Subcutaneous adipose tissue (tissue), 4 donors: Measurements from ENCODE around the gene SHISA7. TPM values are rescaled to one million over a fixed set of nuclear protein-coding genes. Genes with fewer than 3 reads are reported as not detected.

Source experiments
- total RNA-seq, 4 donors: library from RNA; depleted of rRNA; stranded (reverse); fragments of >200 nt; gene quantifications; one replicate each; pipeline ENCODE4 v1.1.0, GENCODE V29; 2016
- TF ChIP-seq, protein P1 (sequence below): fragments of 450-650 bp; IDR thresholded peaks from one replicate; pipeline ENCODE4 v1.5.1; 2016; ENCODE audit warnings: low read depth, mild to moderate bottlenecking, control low read depth, antibody characterized with exemption, moderate library complexity

SHISA7 gene
- total RNA-seq, 4 donors from 2014 or later: 0.16 TPM; not detected in 3

DNA sequence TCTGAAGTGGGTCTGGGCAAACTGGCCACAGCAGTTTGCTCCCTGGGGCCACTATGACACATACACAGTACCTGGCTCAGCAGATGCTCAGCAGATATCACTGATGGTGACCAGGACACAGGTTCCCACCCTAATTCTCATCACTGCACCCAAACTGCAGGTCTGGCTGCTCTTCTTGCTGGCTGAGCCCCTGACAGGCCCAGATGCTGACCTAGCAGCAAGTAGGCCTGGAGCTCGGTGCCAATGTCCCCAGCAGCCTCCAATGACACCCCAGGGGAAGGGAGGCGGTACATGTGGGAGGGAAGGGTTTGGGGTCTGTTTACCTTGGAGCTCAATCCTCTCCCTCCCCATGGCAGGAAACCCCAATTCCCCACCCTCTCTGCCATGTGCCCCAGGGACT, 40.6 kb downstream of the SHISA7 start:
- TF ChIP-seq, protein P1, sequence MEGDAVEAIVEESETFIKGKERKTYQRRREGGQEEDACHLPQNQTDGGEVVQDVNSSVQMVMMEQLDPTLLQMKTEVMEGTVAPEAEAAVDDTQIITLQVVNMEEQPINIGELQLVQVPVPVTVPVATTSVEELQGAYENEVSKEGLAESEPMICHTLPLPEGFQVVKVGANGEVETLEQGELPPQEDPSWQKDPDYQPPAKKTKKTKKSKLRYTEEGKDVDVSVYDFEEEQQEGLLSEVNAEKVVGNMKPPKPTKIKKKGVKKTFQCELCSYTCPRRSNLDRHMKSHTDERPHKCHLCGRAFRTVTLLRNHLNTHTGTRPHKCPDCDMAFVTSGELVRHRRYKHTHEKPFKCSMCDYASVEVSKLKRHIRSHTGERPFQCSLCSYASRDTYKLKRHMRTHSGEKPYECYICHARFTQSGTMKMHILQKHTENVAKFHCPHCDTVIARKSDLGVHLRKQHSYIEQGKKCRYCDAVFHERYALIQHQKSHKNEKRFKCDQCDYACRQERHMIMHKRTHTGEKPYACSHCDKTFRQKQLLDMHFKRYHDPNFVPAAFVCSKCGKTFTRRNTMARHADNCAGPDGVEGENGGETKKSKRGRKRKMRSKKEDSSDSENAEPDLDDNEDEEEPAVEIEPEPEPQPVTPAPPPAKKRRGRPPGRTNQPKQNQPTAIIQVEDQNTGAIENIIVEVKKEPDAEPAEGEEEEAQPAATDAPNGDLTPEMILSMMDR: no peak

DNA sequence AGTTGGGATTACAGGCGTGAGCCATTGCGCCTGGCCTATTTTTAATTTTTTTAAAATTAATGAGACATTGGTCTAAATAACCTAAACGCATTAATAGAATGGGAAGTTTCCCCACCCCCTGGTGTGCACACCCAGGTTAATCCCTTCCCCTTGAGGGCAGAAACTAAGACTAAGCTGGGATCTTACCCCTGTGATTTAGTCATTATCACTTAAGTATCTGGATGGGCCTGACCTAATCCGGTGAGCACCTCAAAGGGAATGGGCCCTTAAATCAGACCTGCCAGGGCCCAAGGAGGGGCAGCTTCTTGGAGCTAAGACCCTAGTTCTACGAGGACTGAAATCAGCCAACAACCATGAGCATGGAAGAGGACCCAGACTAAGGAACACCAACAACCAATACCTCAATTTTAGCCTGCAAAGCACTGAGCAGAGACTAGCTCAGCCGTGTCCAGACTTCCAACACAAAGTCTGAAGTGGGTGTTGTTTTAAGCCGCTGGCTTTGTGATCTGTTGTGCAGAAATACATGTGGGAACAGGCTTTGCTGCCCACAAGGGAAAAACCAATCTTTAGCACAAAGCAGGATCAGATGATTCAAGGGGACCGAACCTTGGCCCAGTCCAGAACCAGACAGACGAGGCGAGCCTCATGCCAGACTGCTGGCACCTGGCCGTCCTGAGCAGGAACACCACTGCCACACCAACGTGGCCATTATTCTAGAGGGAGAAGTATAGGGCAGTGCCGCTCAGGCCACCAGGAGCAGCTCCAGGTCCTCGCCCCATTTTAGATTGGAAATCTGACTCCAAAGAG, 42.6 kb downstream of the SHISA7 start:
- TF ChIP-seq, protein P1: no peak

DNA sequence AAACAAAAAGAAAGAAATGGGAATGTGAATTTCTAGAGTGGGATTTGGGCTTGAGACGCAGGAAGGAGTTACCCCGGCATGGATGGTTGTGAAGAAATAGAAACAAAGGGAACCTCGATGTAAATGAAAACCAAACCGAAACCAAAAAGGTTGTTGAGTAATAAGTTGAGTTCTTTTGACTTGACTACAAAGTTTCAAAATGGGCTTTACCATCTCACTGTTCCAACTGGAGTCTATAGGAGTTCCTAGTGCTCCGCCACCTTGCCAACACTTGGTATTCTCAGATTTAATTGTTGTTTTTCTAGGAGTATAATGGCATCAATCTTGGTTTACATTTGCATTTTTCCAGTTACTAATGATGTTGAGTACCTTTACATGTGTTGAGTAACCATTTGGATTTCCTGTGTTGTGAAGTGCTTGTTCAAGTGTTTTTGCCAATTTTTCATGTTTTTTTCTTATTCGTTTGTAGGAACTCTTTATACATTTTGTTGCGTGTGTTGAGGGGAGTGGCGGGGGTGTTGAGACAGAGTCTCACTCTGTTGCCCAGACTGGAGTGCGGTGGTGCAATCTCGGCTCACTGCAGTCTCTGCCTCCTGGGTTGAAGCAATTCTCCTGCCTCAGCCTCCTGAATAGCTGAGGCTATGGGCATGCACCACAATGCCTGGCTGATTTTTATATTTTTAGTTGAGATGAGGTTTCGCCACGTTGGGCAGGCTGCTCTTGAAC, 44.7 kb downstream of the SHISA7 start:
- TF ChIP-seq, protein P1: no peak

DNA sequence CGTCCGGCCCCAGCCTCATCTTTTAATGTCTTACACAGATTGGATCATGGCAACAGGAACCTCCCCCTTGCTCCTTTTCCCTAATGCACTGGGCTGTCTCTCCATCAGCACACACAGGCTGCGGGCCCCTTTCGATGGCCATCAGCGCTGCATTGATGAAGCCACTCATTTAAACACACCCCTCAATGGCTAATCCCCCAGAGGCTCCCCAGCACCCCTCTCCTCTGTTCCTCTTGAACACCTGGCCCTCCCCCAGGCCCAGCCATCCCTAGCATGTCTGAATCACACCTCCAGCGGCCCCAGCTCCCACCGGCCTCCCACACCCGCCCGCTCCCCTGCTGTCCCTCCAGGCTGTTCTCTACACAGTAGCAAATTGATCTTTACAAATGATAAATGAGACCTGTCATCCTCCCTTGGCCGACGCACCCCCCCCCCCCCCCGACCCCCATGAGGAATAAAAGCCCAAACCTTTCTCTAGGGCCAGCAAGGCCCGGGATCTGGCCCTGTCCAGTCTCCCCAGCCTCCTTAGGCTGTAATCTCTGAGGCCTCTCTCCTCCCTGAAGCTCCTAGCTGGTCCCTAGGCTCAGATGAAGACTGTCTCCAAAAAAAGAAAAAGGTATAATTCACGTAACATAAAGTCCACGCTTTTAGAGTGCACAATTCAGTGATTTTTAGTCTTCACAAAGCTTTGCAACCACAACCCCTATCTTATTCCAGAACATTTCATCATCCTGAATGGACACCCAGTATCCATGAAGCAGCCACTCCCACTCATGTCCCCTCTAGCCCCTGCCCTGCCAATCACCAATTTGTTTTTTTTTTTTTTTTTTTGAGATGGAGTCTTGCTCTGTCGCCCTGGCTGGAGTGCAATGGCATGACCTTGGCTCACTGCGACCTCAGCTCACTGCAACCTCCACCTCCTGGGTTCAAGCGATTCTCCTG, 50.0 kb downstream of the SHISA7 start:
- TF ChIP-seq, protein P1: no peak

DNA sequence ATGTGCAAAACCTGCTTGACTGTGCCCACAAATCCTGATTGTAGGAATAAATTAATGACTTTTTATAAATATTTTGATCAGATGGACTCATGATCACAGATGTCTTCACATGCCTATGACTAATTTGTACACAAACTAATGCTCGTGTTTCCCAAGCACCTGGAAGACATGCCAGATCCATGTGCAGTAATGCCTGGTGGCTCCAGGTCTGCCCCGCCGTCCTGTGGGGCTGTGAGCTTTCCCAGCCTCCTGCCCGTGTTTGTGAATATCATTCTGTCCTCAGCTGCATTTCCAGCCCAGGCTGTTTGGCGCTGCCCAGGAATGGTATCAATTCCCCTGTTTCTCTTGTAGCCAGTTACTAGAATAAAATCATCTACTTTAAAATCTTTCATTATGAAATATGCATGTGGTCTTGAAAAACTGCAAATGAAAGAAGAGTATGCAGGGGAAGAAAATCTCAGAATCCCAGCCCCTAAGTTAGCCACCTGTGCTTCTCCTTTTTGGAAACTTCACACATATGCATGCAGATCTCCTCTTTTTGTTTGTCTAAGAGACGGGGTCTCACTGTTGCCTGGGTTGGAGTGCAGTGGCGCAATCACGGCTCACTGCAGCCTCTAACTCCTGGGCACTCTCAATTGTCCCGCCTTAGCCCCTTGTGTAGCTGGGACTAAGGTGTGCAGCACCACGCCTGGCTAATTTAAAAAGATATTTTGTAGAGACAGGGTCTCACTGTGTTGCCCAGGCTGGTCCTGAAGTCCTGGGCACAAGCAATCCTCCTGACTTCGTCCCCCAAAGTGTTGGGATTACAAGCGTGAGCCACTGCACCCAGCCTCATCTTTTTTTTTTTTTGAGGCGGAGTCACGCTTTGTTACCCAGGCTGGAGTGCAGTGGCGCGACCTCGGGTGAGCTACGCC, 51.1 kb downstream of the SHISA7 start:
- TF ChIP-seq, protein P1: no peak

DNA sequence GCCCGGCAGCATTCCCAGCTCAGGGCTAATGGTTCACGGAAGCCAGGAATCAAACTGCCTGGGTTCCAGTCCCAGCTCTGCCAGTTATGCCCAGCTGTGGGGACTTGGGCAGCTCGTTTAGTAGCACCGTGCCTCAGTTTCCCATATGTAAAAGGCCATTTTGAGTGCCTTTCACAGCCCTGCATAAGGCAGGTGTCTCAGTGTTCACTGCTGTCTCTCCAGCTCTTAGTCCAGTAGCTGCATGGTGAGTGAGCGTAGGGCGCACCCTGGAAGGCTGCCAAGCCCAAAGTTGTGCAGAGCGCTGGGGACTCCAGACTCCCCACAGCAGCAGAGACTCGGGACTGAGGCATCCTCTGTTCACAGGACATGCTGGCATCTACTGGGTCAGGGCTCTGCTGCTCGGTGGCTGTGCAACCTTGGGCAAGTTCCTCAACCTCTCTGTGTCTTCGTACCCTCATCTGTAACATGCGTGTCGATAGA, 51.9 kb downstream of the SHISA7 start:
- TF ChIP-seq, protein P1: no peak
